ENCODE data around the gene INSYN2A.

DNA sequence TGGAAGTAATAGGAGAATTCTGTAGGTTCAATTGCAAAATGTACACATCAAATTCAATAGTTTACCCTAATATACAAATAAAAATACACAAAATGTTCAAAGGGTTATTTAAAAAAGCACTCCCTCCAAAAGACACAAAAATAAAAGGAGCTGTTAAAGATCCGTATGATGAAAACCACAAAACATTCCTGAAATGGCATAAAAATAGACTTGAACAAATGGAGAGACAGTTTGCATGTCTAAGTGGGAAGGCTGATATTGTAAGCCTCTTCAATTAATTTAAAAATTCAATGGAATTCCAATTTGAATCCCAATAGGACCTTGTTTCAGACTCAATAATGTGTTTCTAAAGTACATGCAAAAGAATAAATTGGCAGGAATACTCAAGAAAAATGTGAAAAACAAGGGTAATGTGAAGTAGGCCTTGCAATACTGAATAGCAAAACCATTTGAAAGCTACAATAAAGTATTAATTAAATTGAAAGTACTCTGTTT is 38.0 kb upstream of the INSYN2A start:
- TF ChIP-seq, protein P1, sequence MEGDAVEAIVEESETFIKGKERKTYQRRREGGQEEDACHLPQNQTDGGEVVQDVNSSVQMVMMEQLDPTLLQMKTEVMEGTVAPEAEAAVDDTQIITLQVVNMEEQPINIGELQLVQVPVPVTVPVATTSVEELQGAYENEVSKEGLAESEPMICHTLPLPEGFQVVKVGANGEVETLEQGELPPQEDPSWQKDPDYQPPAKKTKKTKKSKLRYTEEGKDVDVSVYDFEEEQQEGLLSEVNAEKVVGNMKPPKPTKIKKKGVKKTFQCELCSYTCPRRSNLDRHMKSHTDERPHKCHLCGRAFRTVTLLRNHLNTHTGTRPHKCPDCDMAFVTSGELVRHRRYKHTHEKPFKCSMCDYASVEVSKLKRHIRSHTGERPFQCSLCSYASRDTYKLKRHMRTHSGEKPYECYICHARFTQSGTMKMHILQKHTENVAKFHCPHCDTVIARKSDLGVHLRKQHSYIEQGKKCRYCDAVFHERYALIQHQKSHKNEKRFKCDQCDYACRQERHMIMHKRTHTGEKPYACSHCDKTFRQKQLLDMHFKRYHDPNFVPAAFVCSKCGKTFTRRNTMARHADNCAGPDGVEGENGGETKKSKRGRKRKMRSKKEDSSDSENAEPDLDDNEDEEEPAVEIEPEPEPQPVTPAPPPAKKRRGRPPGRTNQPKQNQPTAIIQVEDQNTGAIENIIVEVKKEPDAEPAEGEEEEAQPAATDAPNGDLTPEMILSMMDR (IDR thresholded peaks at IDR 0.05): no peak
- no peak for TF ChIP-seq POLR2A (IDR thresholded peaks at IDR 0.05)

All from stomach (tissue), 4 donors.